GM19455 (cell line): ENCODE results near the gene STAB2.

Experiments used
- ATAC-seq: cut with Tn5 transposase; IDR thresholded peaks from one replicate; pipeline ENCODE4 v1.9.1; 2021; ENCODE audit not compliant: unreplicated experiment

The STAB2 gene

DNA sequence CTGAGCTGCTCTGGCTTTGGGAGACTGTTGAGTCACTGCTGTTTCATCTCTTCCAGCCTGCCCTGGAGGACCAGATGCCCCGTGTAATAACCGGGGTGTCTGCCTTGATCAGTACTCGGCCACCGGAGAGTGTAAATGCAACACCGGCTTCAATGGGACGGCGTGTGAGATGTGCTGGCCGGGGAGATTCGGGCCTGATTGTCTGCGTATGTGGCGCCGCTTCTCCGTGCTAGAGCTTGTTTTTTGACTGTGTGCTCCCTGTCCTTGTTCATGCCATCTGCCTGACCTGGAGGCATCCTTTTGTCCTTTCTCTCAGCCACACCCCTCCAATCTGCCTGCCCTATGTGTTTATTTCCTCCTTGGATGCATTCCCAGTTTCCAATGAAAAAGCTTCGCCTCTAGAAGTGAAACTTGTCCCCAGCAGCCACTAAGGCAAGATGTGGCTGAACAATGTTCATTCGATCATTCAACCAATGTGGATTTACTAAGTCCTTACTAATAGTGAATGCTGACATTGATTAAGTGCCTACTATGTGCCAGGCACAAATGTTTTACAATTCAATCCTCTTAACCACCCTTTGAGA, 155.4 kb downstream of the STAB2 start:
- ATAC-seq = no peak

DNA sequence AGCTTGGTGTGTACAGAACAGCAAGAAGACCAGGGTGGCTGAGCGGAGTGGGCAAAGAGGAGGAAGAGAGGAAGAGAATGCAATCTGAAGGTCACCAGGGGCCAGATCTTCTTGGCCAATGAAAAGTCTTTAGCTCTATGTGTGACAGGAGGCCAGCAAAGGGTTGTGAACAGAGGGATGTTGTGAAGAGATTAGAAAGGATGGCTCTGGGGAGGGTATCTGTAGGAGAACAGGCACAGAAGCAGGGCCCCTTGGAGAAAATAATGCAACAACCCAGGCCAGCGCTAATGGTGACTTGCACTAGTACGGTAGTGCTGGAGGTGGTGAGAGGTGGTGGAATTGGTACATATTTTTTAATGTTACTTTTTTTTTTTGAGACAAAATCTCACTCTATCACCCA, 156.7 kb downstream of the STAB2 start:
- ATAC-seq = no peak

DNA sequence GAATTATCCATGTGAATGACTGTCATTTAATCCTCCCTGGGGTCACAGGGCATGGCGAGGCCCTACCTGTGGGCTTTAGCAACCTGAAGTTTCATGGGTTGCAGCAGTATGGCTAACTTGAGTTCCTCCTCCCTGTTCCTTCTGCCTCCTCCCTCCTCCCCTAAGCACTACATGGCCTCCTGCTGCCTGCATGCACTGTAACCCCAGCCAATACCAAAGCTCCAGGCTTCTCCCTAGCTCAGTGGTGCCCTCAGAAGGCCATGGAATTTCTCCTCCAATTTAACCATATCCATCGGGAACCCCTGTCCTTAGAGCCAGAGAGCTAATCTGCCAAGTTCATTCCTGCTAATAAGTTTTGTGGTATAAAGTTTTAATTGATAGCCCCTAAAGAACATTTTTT, 158.9 kb downstream of the STAB2 start:
- no peak for ATAC-seq

DNA sequence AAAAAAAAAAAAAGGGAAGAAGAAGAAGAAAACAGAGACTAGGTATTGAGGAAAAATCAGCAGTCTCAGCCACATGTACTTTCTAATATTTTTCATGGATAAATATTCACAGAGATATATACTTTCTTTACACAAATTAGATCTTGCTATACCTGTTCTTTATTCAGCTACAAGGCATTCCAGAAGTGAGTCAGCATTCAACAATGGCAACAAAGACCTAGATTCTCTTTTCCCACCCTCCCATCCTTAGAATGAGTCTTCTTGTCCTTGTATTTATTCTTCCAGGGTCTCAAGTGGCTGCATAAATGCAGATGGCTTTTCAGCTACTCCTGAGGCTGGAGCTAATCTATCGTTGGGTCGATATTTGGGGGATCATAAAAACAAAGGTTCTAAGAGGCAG, 160.9 kb downstream of the STAB2 start:
- no peak for ATAC-seq

DNA sequence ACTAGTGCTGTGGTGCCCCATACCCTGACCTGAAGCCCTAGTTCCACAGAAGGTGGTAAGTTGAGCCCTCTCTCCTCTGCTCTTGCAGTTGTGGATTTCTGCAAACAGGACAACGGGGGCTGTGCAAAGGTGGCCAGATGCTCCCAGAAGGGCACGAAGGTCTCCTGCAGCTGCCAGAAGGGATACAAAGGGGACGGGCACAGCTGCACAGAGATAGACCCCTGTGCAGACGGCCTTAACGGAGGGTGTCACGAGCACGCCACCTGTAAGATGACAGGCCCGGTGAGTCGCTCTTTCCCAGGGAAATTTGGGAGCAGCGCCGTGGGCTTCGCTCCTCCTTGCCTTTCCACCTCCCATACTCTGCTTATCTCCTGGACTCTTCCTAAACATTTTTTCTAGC, 161.8 kb downstream of the STAB2 start:
- no peak for ATAC-seq

DNA sequence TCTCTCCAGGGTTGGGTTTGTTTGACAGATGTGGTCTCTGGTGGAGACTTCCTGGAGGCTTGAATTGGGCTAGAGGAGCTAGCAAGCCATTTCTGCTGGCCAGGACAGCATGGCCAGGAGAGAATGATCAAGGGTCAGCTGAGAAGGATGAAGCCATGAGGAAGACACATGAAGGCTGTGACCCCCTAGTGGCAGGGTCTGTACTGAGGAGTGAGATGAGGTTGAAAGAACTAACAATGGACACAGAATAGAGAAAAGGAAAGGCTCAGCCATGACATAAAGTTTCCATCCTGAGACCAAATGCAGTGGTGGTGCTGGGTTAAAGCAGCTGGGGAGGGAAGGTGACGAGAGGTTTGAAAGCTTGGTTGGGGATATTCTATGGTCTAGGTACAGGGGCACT, 164.1 kb downstream of the STAB2 start:
- ATAC-seq = no peak

DNA sequence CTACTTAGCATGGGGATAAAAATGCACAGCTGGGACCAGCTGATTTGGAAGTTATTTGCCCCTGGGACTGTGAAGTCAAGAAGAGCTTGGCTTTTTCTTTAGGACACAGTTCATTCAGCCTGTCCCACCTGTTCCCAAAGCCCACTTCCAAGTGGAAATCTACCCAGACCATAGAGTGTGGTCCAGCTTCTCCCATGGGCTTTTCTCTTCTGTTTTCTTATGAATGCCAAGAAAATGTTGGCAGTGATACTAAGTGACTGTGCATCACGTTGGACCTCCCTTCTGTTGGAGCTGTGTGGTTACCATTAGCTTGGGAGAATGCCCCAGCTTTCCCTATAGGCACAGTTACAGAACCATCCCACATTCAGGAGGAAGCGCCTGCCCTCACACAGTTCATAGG, 164.5 kb downstream of the STAB2 start:
- no peak for ATAC-seq

DNA sequence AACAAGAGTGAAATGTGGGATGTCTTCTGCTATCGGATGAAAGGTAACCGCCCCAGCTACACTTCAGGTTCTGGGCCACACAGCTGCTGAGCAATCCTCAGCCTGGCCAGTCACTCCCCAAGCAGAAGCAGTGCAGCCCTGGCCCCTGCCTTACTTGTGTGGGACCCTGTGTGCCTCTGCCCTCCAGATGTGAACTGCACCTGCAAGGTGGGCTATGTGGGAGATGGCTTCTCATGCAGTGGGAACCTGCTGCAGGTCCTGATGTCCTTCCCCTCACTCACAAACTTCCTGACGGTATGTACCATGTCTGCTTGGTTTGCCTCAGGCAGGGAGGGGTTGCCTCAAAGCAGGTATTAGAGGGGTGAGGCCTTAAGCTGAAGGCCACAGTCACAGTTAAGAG, 168.4 kb downstream of the STAB2 start:
- ATAC-seq = no peak

DNA sequence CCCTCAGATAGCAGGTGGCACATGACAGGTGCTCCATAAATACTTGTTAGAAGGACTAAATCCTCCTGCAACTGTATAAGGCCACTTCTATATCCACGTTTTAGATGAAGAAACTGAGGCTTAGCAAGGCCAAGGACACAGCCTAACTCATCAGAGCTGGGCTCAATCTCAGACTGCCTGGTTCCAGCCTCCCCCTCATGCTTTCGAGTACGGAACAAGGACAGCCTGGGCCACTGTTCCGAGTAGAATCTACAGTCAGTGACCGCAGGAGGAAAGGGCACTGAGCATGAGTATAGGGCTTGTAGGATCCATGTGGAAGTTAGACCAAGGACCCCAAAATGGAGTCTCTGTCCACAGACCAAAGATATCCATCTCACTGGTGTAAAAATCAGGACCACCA, 169.4 kb downstream of the STAB2 start:
- no peak for ATAC-seq

DNA sequence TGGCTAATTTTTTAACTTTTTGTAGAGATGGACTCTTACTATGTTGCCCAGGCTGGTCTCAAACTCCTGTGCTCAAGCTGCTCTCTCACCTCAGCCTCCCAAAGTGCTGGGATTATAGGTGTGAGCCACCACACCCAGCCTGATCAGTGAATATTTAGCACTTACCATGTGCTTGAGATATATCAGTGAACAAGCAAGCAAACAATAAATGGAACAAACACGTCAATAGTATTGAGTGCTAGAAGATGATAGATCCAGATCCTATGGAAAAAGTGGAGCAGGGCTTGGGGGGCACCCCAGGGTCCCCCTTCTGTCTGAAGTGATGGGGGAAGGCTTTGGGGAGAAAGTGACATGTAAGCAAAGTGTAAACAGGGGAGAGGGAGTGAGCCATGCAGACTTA, 170.2 kb downstream of the STAB2 start:
- ATAC-seq = no peak

DNA sequence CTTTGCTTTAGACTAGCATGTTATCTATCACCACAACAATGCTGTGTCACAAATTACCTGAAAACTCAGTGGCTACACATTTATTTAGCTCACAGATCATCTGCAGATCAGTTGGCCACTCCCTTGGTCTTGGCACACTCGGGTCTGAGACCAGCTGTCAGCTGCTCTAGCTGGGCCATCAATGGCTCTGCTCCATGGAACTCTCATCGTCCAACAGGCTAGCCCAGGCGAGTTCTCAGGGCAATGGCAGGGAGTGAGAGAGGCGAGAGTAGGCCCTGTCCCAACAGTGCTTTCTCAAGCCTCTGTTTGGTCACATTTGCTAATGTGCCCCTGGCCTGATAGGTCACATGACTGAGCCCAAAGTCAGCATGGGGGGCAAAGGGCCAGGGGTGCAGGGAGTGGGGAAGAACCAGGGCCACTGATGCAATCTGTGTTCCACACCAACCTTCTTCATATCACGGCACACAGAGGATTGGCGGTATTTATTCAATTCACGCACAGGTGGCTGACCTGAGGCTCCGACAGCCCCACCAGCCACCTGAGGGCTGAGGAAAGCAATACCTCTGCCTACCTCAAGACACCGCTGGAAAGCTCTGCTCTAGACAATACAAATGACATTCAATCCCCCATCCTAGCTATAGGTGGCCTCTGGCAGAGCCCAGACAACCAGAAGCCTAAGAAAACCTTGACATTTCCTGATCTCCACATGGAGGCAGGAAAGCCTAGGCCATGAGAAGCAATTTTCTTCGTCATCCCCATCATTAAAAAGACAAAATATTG, 171.4 kb downstream of the STAB2 start:
- ATAC-seq = no peak

DNA sequence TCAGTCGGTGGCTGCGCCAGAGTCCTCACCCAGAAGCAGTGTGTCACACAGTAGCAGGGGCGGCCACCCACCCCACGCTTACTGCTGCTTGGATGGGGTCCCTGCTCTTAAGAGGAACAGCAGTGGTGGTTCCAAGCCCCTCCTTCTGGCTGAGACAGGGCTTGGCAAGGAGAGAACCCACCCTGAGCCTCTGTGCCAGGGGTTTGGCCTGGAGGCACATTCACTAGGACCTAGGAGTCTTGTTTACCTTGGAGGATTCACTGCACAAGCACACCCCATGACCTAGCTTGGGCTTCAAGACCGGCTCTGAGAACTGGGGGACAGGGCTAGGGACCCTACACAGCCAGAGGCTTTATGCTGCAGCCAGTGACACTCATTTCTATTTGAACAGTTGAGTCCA, 175.4 kb downstream of the STAB2 start:
- ATAC-seq = no peak

DNA sequence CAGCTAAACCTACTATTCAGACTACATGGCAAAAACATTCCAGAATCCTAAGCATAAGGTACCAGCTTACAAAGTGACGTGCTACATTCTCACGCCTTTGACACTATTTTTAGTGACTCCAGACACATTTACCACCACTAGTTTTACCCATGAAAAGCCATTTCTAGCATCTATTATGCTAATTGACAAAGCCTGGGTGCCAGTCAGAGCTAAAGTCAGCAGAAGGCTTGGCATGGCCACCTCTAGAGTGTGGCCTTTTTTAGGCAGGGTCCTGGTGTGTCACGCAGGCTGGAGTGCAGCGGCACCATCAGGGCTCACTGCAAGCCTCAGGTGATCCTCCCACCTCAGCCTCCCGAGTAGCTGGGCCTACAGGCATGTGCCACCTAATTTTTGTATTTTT, 178.2 kb downstream of the STAB2 start:
- no peak for ATAC-seq

DNA sequence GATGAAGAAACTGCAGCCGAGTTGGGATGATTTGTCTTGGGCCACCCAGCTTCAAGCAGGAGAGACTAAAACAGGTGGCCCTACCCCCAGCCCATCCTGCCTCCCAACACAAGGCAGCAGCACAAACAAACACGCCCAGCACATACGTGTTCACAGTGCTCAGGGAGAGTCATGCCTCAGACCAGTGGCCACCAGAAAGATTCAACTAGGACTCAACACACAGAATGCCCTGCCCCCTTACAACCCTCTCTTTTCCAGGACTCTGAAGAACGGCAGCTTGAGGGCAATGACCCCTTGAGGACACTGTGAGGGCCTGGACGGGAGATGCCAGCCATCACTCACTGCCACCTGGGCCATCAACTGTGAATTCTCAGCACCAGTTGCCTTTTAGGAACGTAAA, 179.0 kb downstream of the STAB2 start:
- ATAC-seq = no peak

DNA sequence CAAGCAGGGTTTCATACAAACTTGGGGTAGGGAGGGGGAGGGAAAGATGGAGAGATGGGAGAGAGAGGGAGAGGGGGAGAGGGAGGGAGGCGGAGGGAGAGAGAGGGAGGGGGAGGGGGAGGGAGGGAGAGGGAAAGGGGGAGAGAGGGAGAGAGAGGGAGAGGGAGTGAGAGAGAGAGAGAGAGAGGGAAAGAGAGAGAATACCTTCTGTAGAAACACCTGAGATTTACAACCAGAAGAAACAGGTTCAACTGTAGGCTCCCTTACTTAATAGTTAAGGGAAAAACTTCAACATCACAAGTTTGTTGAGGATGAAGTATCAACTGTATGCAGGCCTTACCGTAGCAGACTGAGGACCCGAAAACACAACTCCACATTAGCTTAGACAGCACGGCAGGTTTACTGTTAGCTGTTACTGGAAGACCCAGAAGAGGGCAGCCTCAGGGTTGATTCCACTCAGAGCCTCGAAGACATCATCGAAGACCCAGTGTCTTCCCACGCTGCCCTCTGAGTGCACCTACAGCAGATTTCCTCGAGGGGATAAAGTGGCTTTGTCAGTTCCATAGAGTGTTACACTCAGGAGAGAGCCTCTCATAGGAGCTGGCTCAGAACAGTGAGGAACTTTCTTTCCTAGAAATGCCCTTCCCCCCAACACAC, 181.5 kb downstream of the STAB2 start:
- no peak for ATAC-seq

DNA sequence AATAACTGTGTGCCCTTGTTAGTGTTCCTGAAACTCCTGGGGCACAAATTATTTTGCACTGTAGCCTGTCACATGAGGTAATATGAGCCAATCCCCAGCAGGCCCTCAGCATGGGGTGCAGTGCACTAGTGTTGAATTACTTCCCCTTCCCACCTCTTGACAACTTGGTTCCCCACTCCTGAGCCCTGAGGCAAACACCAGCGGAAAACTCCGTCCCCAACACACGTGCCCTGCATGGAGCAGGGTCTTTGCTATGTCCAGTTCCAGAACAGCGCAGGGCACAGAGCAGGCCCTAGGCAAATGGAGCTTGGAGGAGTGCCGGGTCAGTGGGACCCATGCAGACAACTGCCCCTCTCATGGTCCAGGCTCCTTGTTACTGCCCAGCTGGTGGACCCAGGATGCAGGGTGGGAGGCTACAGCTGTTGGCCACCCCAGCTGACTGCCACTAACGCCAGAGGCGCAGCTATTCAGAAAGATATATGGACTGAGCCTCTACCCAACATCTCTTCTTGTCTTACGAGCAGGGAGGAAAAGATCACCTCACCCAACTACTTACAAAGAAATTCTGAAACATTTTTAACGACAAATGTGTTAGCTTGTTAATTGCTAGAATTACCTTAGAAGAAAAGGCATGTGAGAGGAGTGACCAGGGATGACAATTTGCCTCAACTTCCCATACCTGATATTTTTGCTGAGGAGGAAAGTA, 182.3 kb downstream of the STAB2 start:
- ATAC-seq = no peak

DNA sequence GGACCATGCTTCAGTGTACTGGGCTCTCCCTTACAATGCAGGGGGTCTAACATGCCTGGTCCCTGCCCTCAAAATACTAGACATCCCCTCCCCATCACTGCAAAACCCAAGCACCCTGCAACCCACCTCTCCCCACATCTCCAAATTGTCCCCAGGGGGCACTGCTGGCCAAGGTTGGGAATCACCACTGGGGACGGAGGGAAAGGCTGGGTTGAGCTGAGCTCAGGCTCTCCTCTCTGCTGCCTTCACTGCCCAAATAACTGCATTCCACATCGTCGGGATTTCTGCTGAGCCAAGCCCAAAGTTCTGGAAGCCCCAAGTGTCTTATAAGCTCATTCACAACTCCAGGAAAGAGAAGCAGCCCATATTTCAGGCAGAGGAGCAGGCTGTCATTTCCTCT, 184.4 kb downstream of the STAB2 start:
- ATAC-seq = no peak

DNA sequence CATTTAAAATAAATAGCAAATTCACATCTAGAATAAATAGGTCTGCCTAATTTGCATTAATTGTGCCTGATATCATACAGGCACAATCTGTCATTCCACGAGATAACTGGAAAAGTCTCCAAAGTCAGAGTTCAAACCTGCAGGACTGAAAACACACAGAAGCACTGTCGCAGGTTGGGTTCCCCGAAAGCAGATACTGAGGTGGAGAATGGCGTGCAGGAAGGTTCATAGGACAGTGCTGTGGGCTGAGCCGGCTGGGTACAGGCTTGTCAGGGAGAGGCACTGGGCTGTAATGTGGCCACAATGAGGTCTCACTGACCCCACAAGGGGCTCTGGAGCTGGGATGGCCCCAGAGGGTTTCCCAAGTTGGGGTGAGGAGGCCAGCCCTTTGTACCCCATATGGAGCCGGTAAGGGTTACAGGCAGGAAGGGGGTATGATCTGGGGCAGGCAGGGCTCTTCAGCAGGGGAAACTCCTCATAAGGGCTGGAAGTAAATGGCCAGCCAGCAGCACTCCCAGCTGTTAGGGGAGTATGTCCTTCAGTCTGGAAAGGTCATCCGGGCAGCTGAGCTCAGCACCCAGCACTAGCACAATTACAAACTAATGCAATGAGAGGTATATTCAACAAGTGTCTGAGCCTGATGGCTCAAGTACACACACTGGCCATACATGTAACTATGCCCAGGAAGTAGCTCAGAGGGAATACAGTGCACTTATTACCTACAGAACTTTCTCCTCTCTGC, 185.5 kb downstream of the STAB2 start:
- no peak for ATAC-seq

DNA sequence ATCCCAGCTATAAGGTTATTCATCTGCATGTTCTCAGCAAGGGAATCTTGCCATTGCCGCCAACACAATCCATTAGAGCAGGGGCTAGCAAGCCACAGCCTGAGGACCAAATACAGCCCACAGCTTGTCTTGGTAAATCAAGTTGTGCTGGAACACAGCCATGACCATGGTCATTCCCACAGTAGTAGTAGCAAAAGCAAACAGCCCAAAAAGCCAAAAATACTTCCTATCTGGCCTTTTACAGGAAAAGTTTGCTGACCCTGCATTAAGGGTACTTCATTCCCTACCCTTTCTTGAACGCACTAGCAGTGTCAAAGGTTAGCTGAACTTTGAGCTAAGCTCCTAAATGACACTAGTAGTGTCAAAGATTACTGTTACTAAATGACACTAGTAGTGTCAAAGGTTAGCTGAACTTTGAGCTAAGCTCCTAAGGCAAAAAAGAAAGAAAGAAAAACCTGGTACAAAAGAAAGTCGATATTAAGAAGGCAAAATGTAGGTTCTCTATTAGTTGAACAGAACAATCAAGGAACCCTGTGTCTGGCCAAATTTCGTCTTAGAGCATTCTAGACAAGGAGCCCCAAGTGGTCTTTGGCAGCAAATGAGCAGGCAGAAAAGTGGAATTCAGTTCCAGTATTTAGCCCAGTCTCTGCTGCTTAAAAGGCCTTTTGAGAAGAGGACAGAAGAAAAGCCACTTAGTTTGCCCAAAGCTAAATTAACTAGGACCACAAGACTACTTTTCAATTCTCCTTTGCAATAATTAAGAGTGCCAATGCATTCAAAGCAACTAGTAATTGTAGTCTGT, 186.2 kb downstream of the STAB2 start:
- ATAC-seq = no peak

DNA sequence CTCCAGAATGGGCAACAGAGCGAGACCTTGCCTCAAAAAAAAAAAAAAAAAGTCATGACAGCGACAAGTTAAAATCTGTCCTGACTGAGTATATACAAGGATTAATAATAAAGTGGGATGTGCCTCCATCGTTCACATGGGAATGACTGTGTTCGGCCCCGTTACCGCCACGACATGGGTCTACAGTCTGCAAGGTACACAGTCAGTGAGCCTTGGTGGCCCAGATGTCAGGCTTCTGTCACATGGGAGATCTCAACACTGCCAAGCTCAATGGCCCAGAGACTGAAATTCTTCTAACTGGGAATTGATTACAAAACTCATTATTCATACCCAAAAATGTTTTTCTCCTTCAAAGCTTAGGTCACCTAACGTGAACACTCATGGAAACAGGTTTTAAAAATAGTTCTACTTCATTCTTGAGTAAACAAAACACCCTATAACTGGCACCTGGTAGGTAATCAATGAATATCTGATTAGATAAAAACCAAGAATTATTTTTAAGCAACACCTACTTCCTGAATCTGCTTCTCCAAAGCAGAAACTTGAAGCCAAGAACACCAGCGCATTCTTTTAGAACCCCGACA, 188.0 kb downstream of the STAB2 start:
- no peak for ATAC-seq
